Adrenal gland (tissue), 5 donors: ENCODE data around the gene ZBTB46.

Experiments
- CTCF ChIP-seq, 6 experiments: fragments of 450-650 bp in 4 of 6; fragments of 200-600 bp in 2 of 6; sonication (generic) in 1 of 6; IDR thresholded peaks; 1 replicate in 5 of 6; 2 replicates in 1 of 6; pipeline versions ENCODE4 v1.5.1 to v1.8.0; 2016 to 2021; ENCODE audit warnings: antibody characterized with exemption in 6 of 6, mild to moderate bottlenecking in 2 of 6, moderate library complexity in 1 of 6
- POLR2A ChIP-seq, 2 donors: fragments of 450-650 bp; IDR thresholded peaks; one replicate each; pipeline ENCODE4 v1.6.1; 2017; ENCODE audit warnings: antibody characterized with exemption in 2 of 2, mild to moderate bottlenecking in 2 of 2, moderate library complexity in 1 of 2
- donor health status: DM: no; HTN: no; CAD: no.

- TF ChIP-seq CTCF (IDR thresholded peaks at IDR 0.05), result no peak
- no peak for TF ChIP-seq POLR2A (IDR thresholded peaks at IDR 0.05)
Observed at GRCh38 chr20:63842258-63842657, 11.2 kb upstream of the ZBTB46 start.
